A673 (cell line): ENCODE measurements around the gene PAQR5. TPM values are rescaled to one million over a fixed set of nuclear protein-coding genes. Genes with fewer than 3 reads are reported as not detected.

ENCODE experiments used
- BruUV-seq: library from RNA; stranded (reverse); fragments of 400-500 nt; replicated peaks from 2 replicates; lab custom pipeline; 2021; lab: Mats Ljungman, UMichigan
- CTCF ChIA-PET: fragments of 300-600 bp; sonication (Branson Sonifier 250); formaldehyde crosslinking; loops from one replicate; lab custom pipeline; 2022; ENCODE audit warnings: antibody characterized with exemption; lab: Charles Lee
- POLR2A ChIA-PET: fragments of 300-600 bp; sonication (Branson Sonifier 250); formaldehyde crosslinking; loops from one replicate; lab custom pipeline; 2022; ENCODE audit warnings: antibody characterized with exemption; ENCODE audit not compliant: low non-redundant PET; lab: Charles Lee
- DNase-seq: peaks from one replicate; pipeline ENCODE4 v3.0.0-alpha.2; 2015; ENCODE audit warnings: low spot score
- H3K27ac ChIP-seq: fragments of 200-600 bp; sonication (generic); 2 replicates; pipeline ENCODE4 v1.5.1; 2016; ENCODE audit warnings: mixed run types, low read depth, mild to moderate bottlenecking, mixed read lengths, antibody characterized with exemption, low read length; ENCODE audit not compliant: poor library complexity, severe bottlenecking
- H3K27me3 ChIP-seq: fragments of 200-600 bp; sonication (generic); replicated peaks from 2 replicates; pipeline ENCODE4 v1.6.1; 2017; ENCODE audit warnings: mixed run types, low read depth, mild to moderate bottlenecking, mixed read lengths, antibody characterized with exemption, low read length; ENCODE audit not compliant: insufficient read depth, poor library complexity
- H3K36me3 ChIP-seq: fragments of 200-600 bp; sonication (generic); 2 replicates; pipeline ENCODE4 v1.6.1; 2016; ENCODE audit warnings: mixed run types, mild to moderate bottlenecking, mixed read lengths, antibody characterized with exemption, low read length; ENCODE audit not compliant: insufficient read depth, poor library complexity, severe bottlenecking
- H3K4me1 ChIP-seq: fragments of 200-600 bp; sonication (generic); 2 replicates; pipeline ENCODE4 v1.6.1; 2017; ENCODE audit warnings: mixed run types, mild to moderate bottlenecking, mixed read lengths, antibody characterized with exemption, low read length; ENCODE audit not compliant: insufficient read depth, poor library complexity, severe bottlenecking
- H3K4me3 ChIP-seq: fragments of 200-600 bp; sonication (generic); 2 replicates; pipeline ENCODE4 v1.5.1; 2016; ENCODE audit warnings: low read depth, mixed run types, mild to moderate bottlenecking, mixed read lengths, low read length; ENCODE audit not compliant: poor library complexity, severe bottlenecking
- H3K9me3 ChIP-seq: fragments of 200-600 bp; sonication (generic); 2 replicates; pipeline ENCODE4 v1.6.1; 2016; ENCODE audit warnings: mixed run types, low read depth, mild to moderate bottlenecking, mixed read lengths, antibody characterized with exemption, low read length; ENCODE audit not compliant: poor library complexity, severe bottlenecking
- CTCF ChIP-seq: fragments of 300-800, 200-600 bp; sonication (generic); conservative IDR thresholded peaks from 2 replicates; pipeline ENCODE4 v1.5.1; 2017; ENCODE audit warnings: low read depth, mild to moderate bottlenecking, antibody characterized with exemption, low read length, moderate library complexity, mixed read lengths
- EZH2 ChIP-seq: fragments of 200-600 bp; sonication (generic); IDR thresholded peaks from 2 replicates; pipeline ENCODE4 v1.6.1; 2017; ENCODE audit warnings: borderline replicate concordance, low read depth, mild to moderate bottlenecking, mixed read lengths, antibody characterized with exemption, low read length; ENCODE audit not compliant: poor library complexity, severe bottlenecking
- intact Hi-C: fragments of 100-400 bp; cut with micrococcal nuclease; formaldehyde crosslinking; loops from one replicate; pipeline ENCODE4 v1.10.0; 2022; ENCODE audit not compliant: unreplicated experiment
- total RNA-seq: library from RNA; stranded (reverse); gene quantifications from 2 replicates; pipeline ENCODE4 v1.2.3, GENCODE V29; 2021

Gene PAQR5
- total RNA-seq, 1 experiment from 2014 or later = 19.1 TPM

GRCh38 chr15:69434679-69435078 lies 136.0 kb downstream of the PAQR5 start:
- peaks cover 98% of the 10 kb centered on the region for H3K36me3 ChIP-seq
- H3K4me3 ChIP-seq = no peak overlapping the region
- H3K27ac ChIP-seq = no peak overlapping the region
- no peaks in the 10 kb centered on the region for H3K9me3 ChIP-seq
- no peak for TF ChIP-seq EZH2
- no peak for TF ChIP-seq CTCF
- no peak for DNase-seq
- no peaks in the 10 kb centered on the region for H3K4me1 ChIP-seq
- CTCF ChIA-PET = no interaction called here
- POLR2A ChIA-PET = no interaction called here
- BruUV-seq = no TSS peak
- intact Hi-C loops = no loop called here
- no peaks in the 10 kb centered on the region for H3K27me3 ChIP-seq

GRCh38 chr15:69435985-69436384 lies 137.3 kb downstream of the PAQR5 start:
- TF ChIP-seq EZH2 = no peak
- TF ChIP-seq CTCF = no peak
- no peak for DNase-seq
- Histone ChIP-seq H3K4me3 (no peak overlapping the region), H3K4me1 (no peaks in the 10 kb centered on the region), H3K27me3 (no peaks in the 10 kb centered on the region), H3K36me3 (peaks cover 99% of the 10 kb centered on the region), H3K9me3 (no peaks in the 10 kb centered on the region), H3K27ac (no peak overlapping the region)
- intact Hi-C loops = no loop called here
- BruUV-seq = no TSS peak
- ChIA-PET CTCF (no interaction called here), POLR2A (no interaction called here)

- no peaks in the 10 kb centered on the region for H3K27me3 ChIP-seq
- no peak overlapping the region for H3K27ac ChIP-seq
- peaks cover 100% of the 10 kb centered on the region for H3K36me3 ChIP-seq
- H3K9me3 ChIP-seq = no peaks in the 10 kb centered on the region
- no peak overlapping the region for H3K4me3 ChIP-seq
- ChIA-PET POLR2A (no interaction called here), CTCF (no interaction called here)
- BruUV-seq = no TSS peak
- intact Hi-C loops = no loop called here
- no peak for DNase-seq
- TF ChIP-seq CTCF = no peak
- no peaks in the 10 kb centered on the region for H3K4me1 ChIP-seq
Measured at GRCh38 chr15:69436951-69437350, 138.2 kb downstream of the PAQR5 start.
